ENCODE measurements around the gene NEB.

The NEB gene

GRCh38 chr2:151691631-151692030 is 42.6 kb downstream of the NEB start:
- no peak for DNase-seq

DNA sequence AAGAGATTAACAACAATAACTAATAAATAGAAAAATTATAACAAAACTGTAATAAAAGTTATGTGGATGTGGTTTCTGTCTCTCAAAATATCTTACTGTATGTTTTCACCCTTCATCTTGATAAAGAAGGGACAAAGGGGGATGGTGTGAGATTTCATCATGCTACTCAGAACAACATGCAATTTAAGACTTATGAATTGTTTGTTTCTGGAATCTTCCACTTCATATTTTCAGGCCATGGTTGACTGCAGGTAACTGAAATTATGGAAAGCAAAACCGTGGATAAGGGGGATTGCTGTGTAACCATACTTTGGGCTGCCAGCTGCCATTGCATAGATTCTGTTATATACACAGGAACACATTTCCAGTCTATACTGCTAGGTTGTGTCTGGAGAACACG is 45.6 kb downstream of the NEB start:
- DNase-seq = no peak

- no peak for DNase-seq
Observed at GRCh38 chr2:151682459-151683003, 51.7 kb downstream of the NEB start.

DNA sequence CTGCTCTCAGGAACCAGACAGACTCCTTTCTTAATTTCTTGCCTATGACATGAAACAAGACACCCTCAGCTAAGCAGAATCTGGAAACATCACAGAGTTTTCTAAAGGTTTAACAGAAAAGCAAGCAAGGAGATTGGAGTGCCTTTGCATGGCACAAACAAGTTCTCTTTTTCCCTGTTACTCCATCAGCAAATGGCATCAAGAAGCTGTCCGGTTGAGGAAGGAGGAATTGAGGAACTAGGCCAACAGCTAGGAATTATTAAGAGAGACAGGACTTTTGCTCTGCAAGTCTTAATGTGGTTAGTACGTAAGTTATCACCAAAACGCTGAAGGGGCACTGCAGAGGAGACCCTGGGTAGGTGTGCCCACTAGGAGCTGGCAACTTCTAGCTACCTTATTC is 53.2 kb downstream of the NEB start:
- no peak for DNase-seq

DNA sequence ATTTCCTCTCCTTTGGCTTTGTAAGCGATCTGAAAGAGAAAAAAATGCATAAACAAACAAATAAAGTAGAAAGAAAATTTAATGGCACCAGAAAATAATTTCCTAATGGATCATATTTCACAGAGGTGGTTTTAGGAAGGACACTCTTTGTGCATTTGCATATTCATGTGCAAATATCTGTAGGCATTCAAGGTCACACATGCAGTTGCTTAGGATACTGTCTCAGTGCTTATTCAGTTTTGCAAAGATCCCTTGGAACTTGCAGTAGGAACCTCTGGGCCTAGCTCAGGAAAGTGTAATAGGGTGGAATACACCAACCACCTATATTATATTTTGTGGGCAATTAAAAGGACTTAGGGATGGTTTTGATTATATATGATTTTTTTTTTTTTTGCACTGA is 54.3 kb downstream of the NEB start:
- no peak for DNase-seq

- DNase-seq = no peak
Observed at GRCh38 chr2:151678849-151679248, 55.4 kb downstream of the NEB start.

GRCh38 chr2:151673016-151673415 is 61.3 kb downstream of the NEB start:
- no peak for DNase-seq

DNA sequence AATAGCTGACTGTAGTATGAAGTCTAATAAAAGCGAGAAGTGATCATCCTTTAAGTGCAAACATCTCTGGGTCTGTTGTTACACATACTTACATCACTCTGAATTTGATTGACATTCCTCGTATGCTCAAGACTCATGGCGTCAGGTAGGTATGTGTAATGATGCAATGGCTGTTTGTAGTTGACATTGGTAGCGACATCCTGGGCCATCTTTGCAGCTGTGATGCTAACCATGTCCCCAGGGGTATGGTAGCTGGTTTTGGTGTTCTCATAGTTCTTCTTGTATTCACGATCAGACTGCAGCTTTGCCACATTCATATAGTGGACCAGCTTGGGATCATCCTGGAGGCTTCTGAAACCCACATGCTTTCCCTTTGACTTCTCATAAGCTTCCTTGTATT is 62.0 kb downstream of the NEB start:
- no peak for DNase-seq

DNA sequence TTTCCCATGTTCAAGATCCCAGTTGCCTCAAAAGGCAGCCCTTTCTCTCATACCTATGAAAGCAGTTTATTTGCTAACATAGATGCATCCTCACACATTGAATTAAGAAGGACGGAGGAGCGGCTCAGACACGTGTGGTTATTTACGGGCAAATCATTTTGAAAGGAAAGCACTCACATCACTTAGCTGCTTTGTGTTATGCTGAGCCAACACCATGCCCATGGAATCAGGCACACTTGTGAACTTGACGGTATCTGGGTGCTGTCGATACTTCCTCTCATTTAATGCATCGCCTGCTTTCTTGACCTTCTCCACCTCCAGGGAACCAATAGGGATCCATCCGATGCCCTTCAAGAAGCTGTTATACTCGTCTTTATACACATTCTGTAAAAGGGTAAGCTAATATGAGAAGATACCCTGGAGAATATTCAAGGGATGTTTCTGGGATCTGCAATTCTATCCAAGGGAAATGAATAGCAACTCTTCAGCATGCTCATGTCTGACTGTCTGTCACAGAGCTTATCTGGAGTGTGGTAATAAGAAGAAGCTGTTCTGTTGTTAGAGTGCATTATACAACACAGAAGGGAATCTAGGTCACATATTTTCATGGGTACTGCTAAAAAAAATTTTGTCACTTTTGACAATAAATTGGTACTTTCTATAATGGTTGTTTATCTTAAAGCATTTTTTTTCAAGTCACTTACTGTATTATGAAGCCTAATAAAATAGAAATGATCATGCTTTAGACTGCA is 63.3 kb downstream of the NEB start:
- no peak for DNase-seq

DNA sequence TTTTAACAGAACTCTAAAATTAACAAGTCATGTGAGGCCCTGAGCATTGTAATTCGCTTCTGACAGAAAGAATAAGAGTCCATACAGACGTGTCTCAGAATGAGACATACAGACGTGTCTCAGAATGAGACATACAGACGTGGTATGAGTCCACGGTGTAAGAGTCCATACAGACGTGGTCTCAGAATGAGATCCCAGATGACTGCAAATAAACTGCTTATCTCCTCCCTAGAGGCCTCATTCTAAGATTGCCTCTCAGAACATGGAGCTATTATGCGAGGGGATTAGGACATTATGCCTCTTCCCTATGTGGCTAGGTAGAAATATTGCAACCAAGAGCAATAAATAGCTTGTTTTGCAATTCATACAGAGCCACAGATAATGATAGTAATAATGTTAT is 63.9 kb downstream of the NEB start:
- no peak for DNase-seq

DNA sequence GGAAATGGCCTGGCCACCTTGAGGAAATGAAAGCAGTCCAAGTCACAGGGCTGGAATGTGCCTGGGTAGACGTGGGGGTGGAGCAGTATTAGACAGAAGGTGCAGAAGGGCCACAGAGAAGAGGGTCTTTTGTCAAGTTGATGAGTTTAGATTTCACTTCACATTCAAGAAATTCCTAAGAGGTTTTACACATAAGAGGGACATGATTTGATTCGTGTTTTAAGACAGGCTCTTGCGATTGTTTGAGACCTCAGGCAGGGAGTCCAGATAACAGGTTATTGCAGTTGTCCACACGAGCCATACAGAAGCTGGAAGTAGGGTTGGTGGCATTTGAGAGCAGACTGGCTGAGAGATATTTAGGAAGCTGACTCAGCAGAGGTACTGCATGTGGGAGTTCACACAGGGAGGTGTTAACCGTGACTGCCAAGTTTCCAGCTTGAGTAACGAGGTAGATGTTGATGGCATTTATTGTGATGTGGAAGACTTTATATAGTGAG is 64.6 kb downstream of the NEB start:
- DNase-seq = peak; percentile 25

DNA sequence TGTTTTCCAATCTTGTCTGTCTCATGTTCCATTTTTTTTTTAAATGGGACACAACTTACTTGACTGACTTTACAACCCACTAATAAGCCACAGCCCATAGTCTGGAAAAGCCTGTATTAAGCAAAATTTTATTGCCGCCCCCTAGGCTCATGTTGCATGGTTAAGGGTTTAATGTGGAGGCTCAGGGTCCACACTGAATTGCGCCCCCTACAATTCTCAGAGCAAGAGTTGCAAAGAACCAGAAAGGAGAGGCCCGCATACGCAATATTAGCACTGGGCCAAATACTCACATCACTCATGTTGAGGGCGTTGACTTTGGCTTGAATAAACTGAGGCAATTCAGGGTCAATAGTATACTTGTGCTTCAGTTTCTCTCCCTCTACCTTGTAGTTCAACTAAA is 65.5 kb downstream of the NEB start:
- DNase-seq = no peak

DNA sequence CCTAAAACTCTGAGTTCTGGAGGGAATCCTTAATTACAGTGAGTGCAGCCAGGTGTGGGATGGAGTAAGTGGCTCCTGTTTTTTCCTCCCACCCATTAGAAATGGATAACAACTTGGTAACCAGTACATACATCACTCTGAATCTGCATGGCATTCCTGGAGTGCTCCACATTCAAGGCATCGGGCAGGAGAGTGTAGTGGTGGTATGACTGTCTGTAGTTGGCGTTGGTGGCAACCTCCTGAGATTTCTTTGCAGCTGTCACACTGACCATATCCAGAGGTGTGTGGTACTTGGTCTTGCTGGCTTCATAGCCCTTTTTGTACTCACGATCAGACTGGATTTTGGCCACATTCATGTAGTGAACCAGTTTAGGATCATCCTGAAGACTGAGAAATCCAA is 68.3 kb downstream of the NEB start:
- no peak for DNase-seq

DNA sequence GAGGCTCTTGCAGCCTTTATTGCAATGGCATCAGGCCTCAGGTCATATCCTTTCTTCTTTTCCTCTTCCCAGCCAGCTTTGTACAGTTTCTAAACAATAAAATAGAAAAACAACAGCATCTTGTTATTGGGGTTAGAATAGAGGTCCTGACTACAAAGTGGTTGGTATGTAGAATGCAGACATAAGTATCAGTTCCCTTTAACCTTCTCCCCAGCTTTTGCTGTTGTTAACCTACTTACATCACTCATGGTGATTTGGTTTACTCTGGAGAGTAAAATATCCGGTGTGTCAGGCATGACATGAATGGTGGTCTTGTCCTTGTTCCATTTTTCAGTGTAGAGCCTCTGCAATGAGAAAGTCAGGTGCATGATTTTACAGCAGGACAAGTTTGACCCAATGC is 69.8 kb downstream of the NEB start:
- DNase-seq = no peak

GRCh38 chr2:151661625-151662024 is 72.7 kb downstream of the NEB start:
- DNase-seq = no peak

DNA sequence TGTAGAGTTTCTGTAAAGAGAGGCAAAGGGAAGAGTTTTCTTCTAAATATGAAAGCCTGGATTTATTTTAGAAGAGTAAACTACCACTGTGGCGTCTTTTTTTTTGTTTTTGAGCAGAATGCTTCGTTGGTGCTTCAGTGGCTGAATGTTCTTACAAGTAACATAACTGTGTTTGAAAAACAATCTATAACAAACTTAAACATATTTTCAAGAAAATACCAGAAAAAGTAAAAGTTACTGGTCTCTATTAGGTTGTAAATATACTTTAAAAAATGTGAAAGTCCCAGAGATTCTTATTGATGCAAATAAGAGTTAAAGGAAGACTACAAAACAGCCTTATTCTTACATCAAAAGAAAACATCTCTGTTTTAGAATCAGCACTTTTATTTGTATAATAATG is 76.2 kb downstream of the NEB start:
- no peak for DNase-seq

DNA sequence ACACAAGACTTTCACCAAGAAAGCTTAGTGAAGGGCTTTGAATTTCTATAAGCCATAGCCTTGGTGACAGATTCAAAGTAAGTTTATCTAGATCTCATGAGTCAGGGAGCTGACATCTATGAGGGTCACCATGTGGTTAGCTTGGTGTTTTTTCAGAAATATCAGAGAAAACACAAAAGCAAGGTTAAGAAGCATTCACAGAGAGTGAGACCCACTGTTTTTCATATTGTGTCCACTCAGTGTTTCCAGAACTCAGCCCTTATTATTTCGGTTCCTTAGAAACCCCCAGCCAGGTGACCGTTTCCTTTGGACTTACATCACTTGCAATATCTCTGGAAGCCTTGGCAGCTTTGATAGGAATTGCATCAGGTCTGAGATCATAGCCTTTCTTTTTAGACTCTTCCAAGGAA is 76.6 kb downstream of the NEB start:
- no peak for DNase-seq

GRCh38 chr2:151655663-151656398 is 78.4 kb downstream of the NEB start:
- DNase-seq = no peak

DNA sequence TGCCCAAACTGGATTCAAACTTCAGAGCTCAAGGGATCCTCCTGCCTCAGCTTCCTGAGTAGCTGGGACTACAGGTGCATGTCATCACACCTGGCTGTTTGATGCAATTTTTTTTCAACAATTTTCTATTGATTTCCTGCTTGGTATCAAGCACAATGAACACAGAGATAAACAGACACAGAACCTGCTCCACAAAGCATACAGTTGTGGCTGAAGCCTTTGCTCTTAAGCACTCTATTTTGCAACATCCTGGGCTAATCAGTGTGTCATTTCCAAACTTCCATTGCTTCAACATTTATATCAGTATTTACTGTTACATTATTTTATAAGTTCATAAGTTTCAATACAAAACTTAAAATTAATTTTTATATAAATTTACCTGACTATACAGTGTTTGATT is 79.4 kb downstream of the NEB start:
- DNase-seq = no peak

DNA sequence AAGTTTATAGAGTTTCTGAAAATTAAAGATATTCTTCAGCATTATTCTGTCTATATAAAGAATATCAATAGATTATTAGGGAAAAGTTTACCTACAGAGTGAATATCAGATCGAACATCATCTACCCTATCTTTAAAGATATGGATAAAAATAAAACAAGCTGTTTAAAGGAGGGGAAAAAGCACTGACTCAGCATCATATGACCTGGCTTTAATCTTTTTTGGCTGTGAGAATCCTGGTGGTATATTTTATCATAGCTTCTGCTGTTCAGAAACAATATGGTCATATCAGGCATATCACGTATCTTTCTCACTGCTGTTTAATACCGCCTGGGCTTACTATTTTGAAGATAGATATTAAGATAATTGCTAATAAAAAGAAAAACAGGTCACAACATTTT is 80.2 kb downstream of the NEB start:
- no peak for DNase-seq

GRCh38 chr2:151651274-151651673 is 83.0 kb downstream of the NEB start:
- DNase-seq = no peak

DNA sequence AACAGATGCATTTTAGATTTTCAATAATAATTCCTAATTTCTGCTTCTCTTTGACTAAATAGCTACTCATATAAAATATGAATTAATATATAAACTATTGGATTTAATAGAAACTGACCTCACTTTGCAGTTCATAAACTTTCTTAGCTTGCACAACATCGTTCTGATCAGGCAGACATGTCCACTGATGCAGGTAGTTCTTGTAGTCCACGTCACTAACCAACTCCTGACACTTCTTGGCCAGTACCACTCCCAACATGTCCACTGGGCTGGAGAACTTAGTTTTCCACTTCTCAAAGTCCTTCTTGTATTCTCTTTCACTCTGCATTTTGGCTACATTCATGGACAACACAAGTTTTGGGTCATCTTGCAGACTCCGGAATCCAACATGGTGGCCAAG is 83.8 kb downstream of the NEB start:
- no peak for DNase-seq

DNA sequence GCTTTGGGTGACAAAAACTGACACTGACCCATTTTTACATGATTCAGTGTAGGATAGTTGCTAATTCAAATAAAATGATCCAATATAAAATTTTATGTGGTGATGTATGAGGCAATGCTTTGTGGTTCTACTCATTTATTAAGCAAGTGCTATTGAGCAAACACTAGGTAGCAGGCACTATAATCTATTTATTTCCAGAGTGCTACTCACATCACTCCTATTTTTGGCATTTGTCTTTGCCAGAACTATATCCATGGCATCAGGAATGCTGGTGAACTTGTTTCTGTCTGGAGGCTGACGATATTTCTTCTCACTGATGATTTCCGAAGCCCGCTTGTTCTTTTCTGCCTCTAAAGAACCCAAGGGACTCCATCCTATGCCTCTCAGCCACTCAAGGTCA is 84.3 kb downstream of the NEB start:
- no peak for DNase-seq

GRCh38 chr2:151649400-151649799 is 84.9 kb downstream of the NEB start:
- DNase-seq = no peak

All from activated CD4-positive, alpha-beta T cell treated with anti-CD3 and anti-CD28 coated beads for 48 hours (primary cell).